Liver (tissue), 9 donors: ENCODE measurements around the gene ACTR6. TPM values are rescaled to one million over a fixed set of nuclear protein-coding genes. Genes with fewer than 3 reads are reported as not detected.

ENCODE experiments used
- DNase-seq: peaks from one replicate; pipeline ENCODE4 v3.0.0-alpha.2; 2017; ENCODE audit warnings: low spot score
- H3K27ac ChIP-seq, 2 donors: one replicate each; pipeline ENCODE4 v1.7.0; 2013; ENCODE audit warnings: inconsistent platforms in 2 of 2, low read length in 2 of 2, control low read depth in 1 of 2, low read depth in 1 of 2, mild to moderate bottlenecking in 1 of 2
- H3K27me3 ChIP-seq, 4 donors: one replicate each; pipeline versions ENCODE4 v1.6.1 to v1.7.0; 2013; ENCODE audit warnings: low read length in 3 of 4, inconsistent platforms in 1 of 4, mild to moderate bottlenecking in 1 of 4, moderate library complexity in 1 of 4; ENCODE audit not compliant: control insufficient read depth in 4 of 4, insufficient read depth in 4 of 4
- H3K36me3 ChIP-seq, 4 donors: one replicate each; pipeline versions ENCODE4 v1.6.1 to v1.7.0; 2013; ENCODE audit warnings: low read length in 3 of 4, mild to moderate bottlenecking in 3 of 4, low read depth in 1 of 4, moderate library complexity in 1 of 4; ENCODE audit not compliant: control insufficient read depth in 4 of 4, insufficient read depth in 3 of 4
- H3K4me1 ChIP-seq, 4 donors: one replicate each; pipeline versions ENCODE4 v1.6.1 to v1.7.0; 2013; ENCODE audit warnings: low read length in 3 of 4, mild to moderate bottlenecking in 3 of 4, moderate library complexity in 1 of 4; ENCODE audit not compliant: control insufficient read depth in 4 of 4, insufficient read depth in 4 of 4
- H3K4me3 ChIP-seq, 3 donors: one replicate each; pipeline versions ENCODE4 v1.6.1 to v1.7.0; 2013; ENCODE audit warnings: low read length in 3 of 3, control low read depth in 1 of 3, low read depth in 1 of 3, mild to moderate bottlenecking in 1 of 3
- H3K9ac ChIP-seq, 2 donors: one replicate each; pipeline ENCODE4 v1.7.0; 2013; ENCODE audit warnings: low read length in 2 of 2, mild to moderate bottlenecking in 2 of 2, moderate library complexity in 2 of 2, control low read depth in 1 of 2, low read depth in 1 of 2
- H3K9me3 ChIP-seq, 4 donors: one replicate each; pipeline versions ENCODE4 v1.6.1 to v1.7.0; 2013; ENCODE audit warnings: low read length in 3 of 4; ENCODE audit not compliant: control insufficient read depth in 4 of 4
- FOXA1 ChIP-seq: IDR thresholded peaks from 2 replicates; pipeline ENCODE4 v1.6.1; 2016; ENCODE audit warnings: antibody characterized with exemption
- GABPA ChIP-seq, 2 donors: IDR thresholded peaks in 1 of 2; conservative IDR thresholded peaks in 1 of 2; 2 replicates each; pipeline ENCODE4 v1.6.1; 2016; ENCODE audit warnings: antibody characterized with exemption in 2 of 2, mild to moderate bottlenecking in 1 of 2, moderate library complexity in 1 of 2
- HNF4A ChIP-seq, 2 donors: conservative IDR thresholded peaks; 2 replicates each; pipeline ENCODE4 v1.6.1; 2016; ENCODE audit warnings: antibody characterized with exemption in 2 of 2, mild to moderate bottlenecking in 2 of 2
- JUND ChIP-seq, 2 donors: IDR thresholded peaks; 2 replicates each; pipeline ENCODE4 v1.6.1; 2016; ENCODE audit warnings: antibody characterized with exemption in 2 of 2
- NR2F2 ChIP-seq: IDR thresholded peaks from 2 replicates; pipeline ENCODE4 v1.6.1; 2016; ENCODE audit warnings: antibody characterized with exemption
- RAD21 ChIP-seq, 2 donors: IDR thresholded peaks; 2 replicates each; pipeline ENCODE4 v1.6.1; 2016; ENCODE audit warnings: antibody characterized with exemption in 2 of 2, mild to moderate bottlenecking in 2 of 2
- SP1 ChIP-seq: IDR thresholded peaks from 2 replicates; pipeline ENCODE4 v1.6.1; 2018; ENCODE audit warnings: antibody characterized with exemption, mild to moderate bottlenecking
- TAF1 ChIP-seq: conservative IDR thresholded peaks from 2 replicates; pipeline ENCODE4 v1.6.1; 2016; ENCODE audit warnings: antibody characterized with exemption, mild to moderate bottlenecking
- YY1 ChIP-seq: IDR thresholded peaks from 2 replicates; pipeline ENCODE4 v1.6.1; 2016; ENCODE audit warnings: antibody characterized with exemption, mild to moderate bottlenecking
- WGBS: extraction: QIAGEN DNeasy Blood & Tissue Kit; methylation state at CpG from one replicate; pipeline ENCODE4 v1.1.7; 2013; 5-methylcytosine and 5-hydroxymethylcytosine counted together
- polyA plus RNA-seq, 2 donors: library from polyadenylated mRNA; stranded (reverse) in 1 of 2; unstranded in 1 of 2; fragments of 200-250 nt in 1 of 2; fragments of >200 nt in 1 of 2; fragmentation: Nextera tagmentation in 1 of 2; extraction: Ambion mirVana in 1 of 2; gene quantifications; one replicate each; pipeline versions ENCODE4 v1.2.1 to v1.2.3, GENCODE V29; 2013 to 2015
- total RNA-seq, 2 donors: library from RNA; depleted of rRNA; stranded (reverse); fragments of >200 nt; gene quantifications; one replicate each; pipeline ENCODE4 v1.2.3, GENCODE V29; 2014
- TF ChIP-seq, protein P1 (sequence below): IDR thresholded peaks from 2 replicates; pipeline ENCODE4 v1.6.1; 2016; ENCODE audit warnings: antibody characterized with exemption
- TF ChIP-seq, protein P2 (sequence below): IDR thresholded peaks from 2 replicates; pipeline ENCODE4 v1.6.1; 2016; ENCODE audit warnings: antibody characterized with exemption
- TF ChIP-seq, protein P3 (sequence below): IDR thresholded peaks from 2 replicates; pipeline ENCODE4 v1.6.1; 2016; ENCODE audit warnings: antibody characterized with exemption, mild to moderate bottlenecking
- TF ChIP-seq, protein P4 (sequence below): fragments of 150-350 bp; IDR thresholded peaks from 2 replicates; pipeline ENCODE4 v1.5.1; 2017; ENCODE audit warnings: improper control_type of control experiment, low read depth, low read length; ENCODE audit not compliant: missing input control
- TF ChIP-seq, protein P5 (sequence below): IDR thresholded peaks from 2 replicates; pipeline ENCODE4 v1.6.1; 2016; ENCODE audit warnings: antibody characterized with exemption
- donor health status: healthy.
- donor health status: healthy.
- donor health status: healthy.
- donor health status: healthy.
- donor health status: healthy.

The ACTR6 gene
- total and polyA plus RNA-seq, 4 donors = 6.9 to 9.7 (median 8.7) TPM

DNA sequence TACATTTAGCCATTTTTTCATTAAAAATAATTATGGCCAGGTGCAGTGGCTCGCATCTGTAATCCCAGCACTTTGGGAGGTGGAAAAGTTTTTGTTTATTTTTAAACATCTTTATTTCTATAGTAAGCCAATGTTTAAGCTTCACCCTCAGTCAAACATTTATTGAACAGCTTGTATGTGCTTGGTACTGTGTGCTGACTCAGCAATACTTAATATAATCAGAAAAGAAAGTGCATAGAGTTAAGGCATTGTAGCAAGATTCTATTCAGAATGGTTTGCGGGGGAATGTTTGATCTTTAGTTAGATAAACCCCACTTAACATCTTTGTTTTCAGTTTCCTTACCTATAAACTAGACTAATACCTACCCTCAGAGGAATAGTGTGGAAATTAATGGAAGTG is 11.1 kb downstream of the ACTR6 start:
- H3K27ac ChIP-seq = no peak overlapping the region
- H3K9me3 ChIP-seq = no peaks in the 10 kb centered on the region
- H3K27me3 ChIP-seq = no peaks in the 10 kb centered on the region
- no peak overlapping the region for H3K4me3 ChIP-seq
- no peak for TF ChIP-seq HNF4A (conservative IDR thresholded peaks at IDR 0.05)
- TF ChIP-seq, protein P1, sequence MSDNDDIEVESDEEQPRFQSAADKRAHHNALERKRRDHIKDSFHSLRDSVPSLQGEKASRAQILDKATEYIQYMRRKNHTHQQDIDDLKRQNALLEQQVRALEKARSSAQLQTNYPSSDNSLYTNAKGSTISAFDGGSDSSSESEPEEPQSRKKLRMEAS = no peak
- TF ChIP-seq, protein P2, sequence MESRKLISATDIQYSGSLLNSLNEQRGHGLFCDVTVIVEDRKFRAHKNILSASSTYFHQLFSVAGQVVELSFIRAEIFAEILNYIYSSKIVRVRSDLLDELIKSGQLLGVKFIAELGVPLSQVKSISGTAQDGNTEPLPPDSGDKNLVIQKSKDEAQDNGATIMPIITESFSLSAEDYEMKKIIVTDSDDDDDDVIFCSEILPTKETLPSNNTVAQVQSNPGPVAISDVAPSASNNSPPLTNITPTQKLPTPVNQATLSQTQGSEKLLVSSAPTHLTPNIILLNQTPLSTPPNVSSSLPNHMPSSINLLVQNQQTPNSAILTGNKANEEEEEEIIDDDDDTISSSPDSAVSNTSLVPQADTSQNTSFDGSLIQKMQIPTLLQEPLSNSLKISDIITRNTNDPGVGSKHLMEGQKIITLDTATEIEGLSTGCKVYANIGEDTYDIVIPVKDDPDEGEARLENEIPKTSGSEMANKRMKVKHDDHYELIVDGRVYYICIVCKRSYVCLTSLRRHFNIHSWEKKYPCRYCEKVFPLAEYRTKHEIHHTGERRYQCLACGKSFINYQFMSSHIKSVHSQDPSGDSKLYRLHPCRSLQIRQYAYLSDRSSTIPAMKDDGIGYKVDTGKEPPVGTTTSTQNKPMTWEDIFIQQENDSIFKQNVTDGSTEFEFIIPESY = no peak
- no peak for TF ChIP-seq NR2F2
- TF ChIP-seq, protein P3, sequence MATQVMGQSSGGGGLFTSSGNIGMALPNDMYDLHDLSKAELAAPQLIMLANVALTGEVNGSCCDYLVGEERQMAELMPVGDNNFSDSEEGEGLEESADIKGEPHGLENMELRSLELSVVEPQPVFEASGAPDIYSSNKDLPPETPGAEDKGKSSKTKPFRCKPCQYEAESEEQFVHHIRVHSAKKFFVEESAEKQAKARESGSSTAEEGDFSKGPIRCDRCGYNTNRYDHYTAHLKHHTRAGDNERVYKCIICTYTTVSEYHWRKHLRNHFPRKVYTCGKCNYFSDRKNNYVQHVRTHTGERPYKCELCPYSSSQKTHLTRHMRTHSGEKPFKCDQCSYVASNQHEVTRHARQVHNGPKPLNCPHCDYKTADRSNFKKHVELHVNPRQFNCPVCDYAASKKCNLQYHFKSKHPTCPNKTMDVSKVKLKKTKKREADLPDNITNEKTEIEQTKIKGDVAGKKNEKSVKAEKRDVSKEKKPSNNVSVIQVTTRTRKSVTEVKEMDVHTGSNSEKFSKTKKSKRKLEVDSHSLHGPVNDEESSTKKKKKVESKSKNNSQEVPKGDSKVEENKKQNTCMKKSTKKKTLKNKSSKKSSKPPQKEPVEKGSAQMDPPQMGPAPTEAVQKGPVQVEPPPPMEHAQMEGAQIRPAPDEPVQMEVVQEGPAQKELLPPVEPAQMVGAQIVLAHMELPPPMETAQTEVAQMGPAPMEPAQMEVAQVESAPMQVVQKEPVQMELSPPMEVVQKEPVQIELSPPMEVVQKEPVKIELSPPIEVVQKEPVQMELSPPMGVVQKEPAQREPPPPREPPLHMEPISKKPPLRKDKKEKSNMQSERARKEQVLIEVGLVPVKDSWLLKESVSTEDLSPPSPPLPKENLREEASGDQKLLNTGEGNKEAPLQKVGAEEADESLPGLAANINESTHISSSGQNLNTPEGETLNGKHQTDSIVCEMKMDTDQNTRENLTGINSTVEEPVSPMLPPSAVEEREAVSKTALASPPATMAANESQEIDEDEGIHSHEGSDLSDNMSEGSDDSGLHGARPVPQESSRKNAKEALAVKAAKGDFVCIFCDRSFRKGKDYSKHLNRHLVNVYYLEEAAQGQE = no peak
- TF ChIP-seq, protein P4, sequence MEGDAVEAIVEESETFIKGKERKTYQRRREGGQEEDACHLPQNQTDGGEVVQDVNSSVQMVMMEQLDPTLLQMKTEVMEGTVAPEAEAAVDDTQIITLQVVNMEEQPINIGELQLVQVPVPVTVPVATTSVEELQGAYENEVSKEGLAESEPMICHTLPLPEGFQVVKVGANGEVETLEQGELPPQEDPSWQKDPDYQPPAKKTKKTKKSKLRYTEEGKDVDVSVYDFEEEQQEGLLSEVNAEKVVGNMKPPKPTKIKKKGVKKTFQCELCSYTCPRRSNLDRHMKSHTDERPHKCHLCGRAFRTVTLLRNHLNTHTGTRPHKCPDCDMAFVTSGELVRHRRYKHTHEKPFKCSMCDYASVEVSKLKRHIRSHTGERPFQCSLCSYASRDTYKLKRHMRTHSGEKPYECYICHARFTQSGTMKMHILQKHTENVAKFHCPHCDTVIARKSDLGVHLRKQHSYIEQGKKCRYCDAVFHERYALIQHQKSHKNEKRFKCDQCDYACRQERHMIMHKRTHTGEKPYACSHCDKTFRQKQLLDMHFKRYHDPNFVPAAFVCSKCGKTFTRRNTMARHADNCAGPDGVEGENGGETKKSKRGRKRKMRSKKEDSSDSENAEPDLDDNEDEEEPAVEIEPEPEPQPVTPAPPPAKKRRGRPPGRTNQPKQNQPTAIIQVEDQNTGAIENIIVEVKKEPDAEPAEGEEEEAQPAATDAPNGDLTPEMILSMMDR = no peak
- no peak for TF ChIP-seq TAF1
- TF ChIP-seq, protein P5, sequence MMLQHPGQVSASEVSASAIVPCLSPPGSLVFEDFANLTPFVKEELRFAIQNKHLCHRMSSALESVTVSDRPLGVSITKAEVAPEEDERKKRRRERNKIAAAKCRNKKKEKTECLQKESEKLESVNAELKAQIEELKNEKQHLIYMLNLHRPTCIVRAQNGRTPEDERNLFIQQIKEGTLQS = no peak
- no peak for TF ChIP-seq JUND (IDR thresholded peaks at IDR 0.05)
- H3K9ac ChIP-seq = no peak overlapping the region
- DNase-seq = no peak
- H3K4me1 ChIP-seq = peaks cover 4 to 34% (median 31%) of the 10 kb centered on the region in 4 donors
- peaks cover 9 to 31% (median 23%) of the 10 kb centered on the region in 4 donors for H3K36me3 ChIP-seq
- WGBS = 94% methylated on average over 2 of the region's 2 CpGs

DNA sequence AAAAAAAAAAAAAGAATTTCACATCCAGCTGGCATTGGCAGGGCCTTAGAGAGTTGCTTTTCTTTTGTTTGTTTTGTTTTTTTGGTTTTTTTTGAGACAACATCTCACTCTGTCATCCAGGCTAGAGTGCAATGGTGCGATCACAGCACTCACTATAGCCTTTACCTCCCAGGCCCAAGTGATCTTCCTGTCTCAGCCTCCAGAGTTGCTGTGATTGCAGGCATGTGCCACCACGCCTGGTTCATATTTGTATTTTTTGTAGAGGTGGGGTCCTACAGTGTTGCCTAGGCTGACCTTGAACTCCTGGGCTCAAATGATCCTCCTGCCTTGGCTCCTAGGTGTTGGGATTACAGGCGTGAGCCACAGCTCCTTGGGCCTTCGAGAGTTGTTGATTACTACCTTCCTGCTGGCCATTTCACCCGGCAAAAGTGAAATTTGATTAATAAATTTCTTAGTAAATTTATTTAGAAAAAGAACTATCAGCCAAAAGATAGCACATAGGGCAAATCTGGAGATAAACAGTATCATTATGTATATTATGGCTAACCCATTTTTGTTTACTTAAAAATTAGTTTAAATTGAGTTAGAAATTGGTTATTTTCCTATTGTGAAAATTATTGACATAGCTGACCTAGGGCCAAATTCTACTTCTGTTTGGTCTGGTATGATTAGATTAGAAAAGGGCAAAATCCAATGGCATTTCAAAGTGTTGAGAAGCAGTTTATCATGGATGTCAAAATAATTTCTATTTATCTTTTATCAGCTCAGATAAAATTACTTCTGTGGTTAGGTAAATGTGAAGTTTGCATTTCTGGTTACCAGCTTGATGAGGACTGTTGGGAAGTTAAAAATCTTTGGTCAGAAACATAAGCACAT is 12.6 kb downstream of the ACTR6 start:
- DNase-seq = no peak
- H3K4me3 ChIP-seq = no peak overlapping the region
- TF ChIP-seq, protein P1 = peak; percentile 51
- TF ChIP-seq YY1 (peak; percentile 70), FOXA1 (no peak), HNF4A (conservative IDR thresholded peaks at IDR 0.05) (peak; percentile 91 to 94), SP1 (peak; percentile 68), JUND (IDR thresholded peaks at IDR 0.05) (peak in 1 of 2 donors; percentile 58), GABPA (IDR thresholded peaks at IDR 0.05 in 1 of 2, conservative IDR thresholded peaks at IDR 0.05 in 1 of 2) (no peak), TAF1 (no peak), RAD21 (IDR thresholded peaks at IDR 0.05) (peak in 1 of 2 donors; percentile 23)
- TF ChIP-seq, protein P4 = no peak
- TF ChIP-seq, protein P2 = peak; percentile 42

More for the DNA sequence above, 12.6 kb downstream of the ACTR6 start:
- Histone ChIP-seq H3K9me3 (no peaks in the 10 kb centered on the region), H3K36me3 (peaks cover 9 to 20% (median 18%) of the 10 kb centered on the region in 4 donors), H3K27ac (peak overlapping the region; percentile 26 to 63), H3K9ac (no peak overlapping the region), H3K4me1 (peaks cover 4 to 36% (median 31%) of the 10 kb centered on the region in 4 donors), H3K27me3 (no peaks in the 10 kb centered on the region)
- WGBS = 43% methylated on average over 5 of the region's 5 CpGs
